Central memory CD8-positive, alpha-beta T cell (primary cell): ENCODE measurements around the gene RAB7B.

Experiments used
- ATAC-seq: fragments of 150-1000 bp; cut with Tn5 transposase; replicated peaks from 2 replicates; pipeline ENCODE4 v1.10.0; 2022; ENCODE audit warnings: mild to moderate bottlenecking, moderate FRiP score, moderate number of reproducible peaks; ENCODE audit not compliant: poor library complexity, severe bottlenecking; ENCODE audit errors: extremely low read depth
- DNase-seq, 2 donors: peaks; one replicate each; pipeline ENCODE4 v3.0.0; 2021; ENCODE audit warnings: low spot score in 2 of 2
- H3K27ac Mint-ChIP-seq: one replicate; pipeline ENCODE4 v1.8.0; 2022; ENCODE audit warnings: low read depth, mild to moderate bottlenecking, moderate library complexity, mixed read lengths
- H3K27me3 Mint-ChIP-seq: one replicate; pipeline ENCODE4 v1.8.0; 2022; ENCODE audit warnings: mixed read lengths
- H3K36me3 Mint-ChIP-seq: one replicate; pipeline ENCODE4 v1.8.0; 2022; ENCODE audit warnings: mild to moderate bottlenecking, moderate library complexity, mixed read lengths; ENCODE audit not compliant: insufficient read depth
- H3K4me1 Mint-ChIP-seq: one replicate; pipeline ENCODE4 v1.8.0; 2022; ENCODE audit warnings: mixed read lengths
- H3K4me3 Mint-ChIP-seq: one replicate; pipeline ENCODE4 v1.8.0; 2022; ENCODE audit warnings: mild to moderate bottlenecking, moderate library complexity, mixed read lengths
- H3K9me3 Mint-ChIP-seq: one replicate; pipeline ENCODE4 v1.8.0; 2022; ENCODE audit warnings: mixed read lengths

RAB7B gene

GRCh38 chr1:205973377-205974232 lies 29.6 kb downstream of the RAB7B start:
- Mint-ChIP-seq H3K36me3 (peaks cover 3% of the 10 kb centered on the region), H3K27me3 (no peaks in the 10 kb centered on the region), H3K4me3 (no peak overlapping the region), H3K9me3 (no peaks in the 10 kb centered on the region), H3K4me1 (no peaks in the 10 kb centered on the region), H3K27ac (no peak overlapping the region)
- ATAC-seq (no peak), DNase-seq (no peak)

GRCh38 chr1:205972491-205973168 lies 30.6 kb downstream of the RAB7B start:
- Mint-ChIP-seq H3K9me3 (no peaks in the 10 kb centered on the region), H3K4me1 (no peaks in the 10 kb centered on the region), H3K27ac (no peak overlapping the region), H3K36me3 (peaks cover 3% of the 10 kb centered on the region), H3K4me3 (no peak overlapping the region), H3K27me3 (no peaks in the 10 kb centered on the region)
- DNase-seq (no peak), ATAC-seq (no peak)

GRCh38 chr1:205972081-205972480 lies 31.1 kb downstream of the RAB7B start:
- H3K27ac Mint-ChIP-seq: no peak overlapping the region
- no peak for ATAC-seq
- peaks cover 3% of the 10 kb centered on the region for H3K36me3 Mint-ChIP-seq
- no peaks in the 10 kb centered on the region for H3K9me3 Mint-ChIP-seq
- no peaks in the 10 kb centered on the region for H3K27me3 Mint-ChIP-seq
- H3K4me3 Mint-ChIP-seq: no peak overlapping the region
- DNase-seq: no peak
- no peaks in the 10 kb centered on the region for H3K4me1 Mint-ChIP-seq

DNA sequence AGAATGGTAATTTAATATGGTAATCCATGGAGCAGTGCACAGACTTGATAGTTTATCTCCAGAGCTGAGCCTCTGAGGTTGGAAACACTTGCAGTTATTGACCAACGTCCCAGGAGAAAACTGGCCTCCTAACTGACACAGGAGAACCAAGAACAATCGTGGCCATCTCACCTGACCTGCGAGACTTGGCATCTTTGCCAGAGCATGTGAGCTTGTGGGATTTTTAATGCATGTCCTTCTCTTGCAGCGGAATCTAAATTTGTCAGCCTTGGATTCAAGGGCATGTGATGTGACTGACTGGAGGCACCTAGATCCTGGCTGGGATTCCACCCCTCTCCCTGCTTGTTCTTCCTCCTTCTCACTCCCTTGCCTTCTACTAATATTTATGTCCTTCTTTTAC lies 32.1 kb downstream of the RAB7B start:
- no peaks in the 10 kb centered on the region for H3K4me1 Mint-ChIP-seq
- H3K27ac Mint-ChIP-seq: no peak overlapping the region
- no peaks in the 10 kb centered on the region for H3K9me3 Mint-ChIP-seq
- H3K36me3 Mint-ChIP-seq: peaks cover 1% of the 10 kb centered on the region
- no peak for DNase-seq
- H3K27me3 Mint-ChIP-seq: no peaks in the 10 kb centered on the region
- H3K4me3 Mint-ChIP-seq: no peak overlapping the region
- ATAC-seq: no peak

DNA sequence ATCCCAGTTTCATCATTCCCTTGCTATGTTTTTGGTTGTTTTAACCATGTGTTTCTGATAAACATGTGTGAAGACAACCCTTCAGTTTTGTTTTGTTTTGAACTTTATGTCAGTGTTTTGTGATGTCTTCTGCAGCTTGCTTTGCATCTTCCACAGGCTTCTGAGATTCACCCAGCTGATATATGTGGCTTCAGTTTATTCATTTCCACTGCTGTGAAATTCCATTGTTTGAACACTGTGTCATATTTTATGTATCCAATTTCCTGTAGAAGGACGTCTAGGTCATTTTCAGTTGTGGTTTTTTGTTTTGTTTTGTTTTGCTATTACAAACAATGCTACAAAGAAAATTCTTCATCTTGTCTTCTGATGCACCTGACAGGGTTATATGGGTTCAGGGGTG lies 32.7 kb downstream of the RAB7B start:
- ATAC-seq (no peak), DNase-seq (no peak)
- no peak overlapping the region for H3K4me3 Mint-ChIP-seq
- H3K27ac Mint-ChIP-seq: no peak overlapping the region
- H3K9me3 Mint-ChIP-seq: no peaks in the 10 kb centered on the region
- peaks cover 1% of the 10 kb centered on the region for H3K36me3 Mint-ChIP-seq
- no peaks in the 10 kb centered on the region for H3K27me3 Mint-ChIP-seq
- H3K4me1 Mint-ChIP-seq: no peaks in the 10 kb centered on the region

DNA sequence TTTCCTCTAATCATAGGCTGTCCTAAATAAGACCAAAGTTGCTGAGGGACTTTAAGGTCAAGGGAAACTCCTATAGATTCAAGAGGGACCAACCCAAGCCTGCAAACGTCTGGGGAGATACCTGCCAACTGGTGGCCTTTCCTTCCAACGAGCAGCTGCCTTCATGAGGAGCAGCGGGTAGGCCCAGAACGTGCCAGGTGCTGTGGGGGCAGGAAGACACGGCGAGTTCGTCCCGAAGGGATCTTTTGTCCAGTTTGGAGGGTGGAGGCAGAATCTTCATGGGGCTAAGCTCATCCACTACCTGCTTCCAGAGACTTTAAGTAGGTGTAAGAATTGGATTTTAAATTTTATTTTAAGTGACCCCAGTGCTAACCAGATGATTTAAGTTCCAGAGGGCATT lies 34.0 kb downstream of the RAB7B start:
- no peak for ATAC-seq
- Mint-ChIP-seq H3K9me3 (no peaks in the 10 kb centered on the region), H3K36me3 (peaks cover 1% of the 10 kb centered on the region), H3K4me3 (no peak overlapping the region), H3K4me1 (no peaks in the 10 kb centered on the region), H3K27me3 (no peaks in the 10 kb centered on the region), H3K27ac (no peak overlapping the region)
- DNase-seq: no peak

GRCh38 chr1:205967554-205968335 lies 35.5 kb downstream of the RAB7B start:
- Mint-ChIP-seq H3K9me3 (no peaks in the 10 kb centered on the region), H3K27ac (no peak overlapping the region), H3K27me3 (peaks cover 14% of the 10 kb centered on the region), H3K4me3 (no peak overlapping the region), H3K4me1 (no peaks in the 10 kb centered on the region), H3K36me3 (no peaks in the 10 kb centered on the region)
- DNase-seq: no peak
- ATAC-seq: no peak

- H3K4me1 Mint-ChIP-seq: no peaks in the 10 kb centered on the region
- DNase-seq (no peak), ATAC-seq (no peak)
- no peaks in the 10 kb centered on the region for H3K9me3 Mint-ChIP-seq
- H3K27ac Mint-ChIP-seq: no peak overlapping the region
- no peaks in the 10 kb centered on the region for H3K36me3 Mint-ChIP-seq
- H3K27me3 Mint-ChIP-seq: peaks cover 35% of the 10 kb centered on the region
- H3K4me3 Mint-ChIP-seq: no peak overlapping the region
These were observed 37.9 kb downstream of the RAB7B start for GRCh38 chr1:205965036-205965884.

DNA sequence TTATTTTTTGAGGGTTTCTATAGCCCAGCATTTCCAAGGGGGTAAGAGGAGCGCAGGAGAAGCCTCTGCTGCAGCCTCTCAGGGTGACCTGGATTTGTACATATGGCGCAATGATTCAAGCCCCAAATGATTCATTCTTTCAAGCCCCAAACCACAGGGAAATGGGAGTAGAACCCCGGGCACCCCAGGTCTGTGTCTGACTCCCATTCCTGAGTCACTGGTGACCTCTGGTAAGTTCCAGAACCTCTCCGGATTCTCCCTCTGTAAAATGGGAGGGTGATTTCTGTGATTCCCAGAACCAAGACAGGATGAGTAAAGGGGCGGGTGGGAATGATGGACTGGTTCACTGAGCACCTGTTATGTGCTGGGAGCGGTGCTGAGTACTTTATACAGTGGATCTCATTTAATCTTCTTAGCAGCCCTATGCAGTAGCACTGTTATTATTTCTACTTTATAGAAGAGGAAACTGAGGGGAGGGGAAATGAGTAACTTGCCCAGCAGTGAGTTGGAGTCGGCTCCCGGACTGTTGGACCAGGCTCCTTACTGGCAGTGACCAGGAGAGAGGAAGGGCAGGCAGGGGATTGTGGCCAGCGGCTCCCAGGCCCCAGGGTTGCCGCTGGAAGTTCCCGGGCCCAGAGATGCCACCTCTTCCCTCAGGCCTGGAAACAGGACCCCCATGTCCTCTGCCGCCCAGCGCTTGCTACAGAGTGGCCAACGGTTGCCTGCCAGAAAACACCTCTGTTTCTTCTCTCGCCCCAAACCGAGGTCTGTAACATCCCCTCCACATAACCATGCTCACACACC lies 39.6 kb downstream of the RAB7B start:
- Mint-ChIP-seq H3K27ac (no peak overlapping the region), H3K9me3 (no peaks in the 10 kb centered on the region), H3K4me1 (peaks cover 5% of the 10 kb centered on the region), H3K27me3 (peaks cover 52% of the 10 kb centered on the region), H3K36me3 (no peaks in the 10 kb centered on the region), H3K4me3 (no peak overlapping the region)
- DNase-seq (no peak), ATAC-seq (no peak)

- no peak overlapping the region for H3K27ac Mint-ChIP-seq
- H3K4me1 Mint-ChIP-seq: peaks cover 5% of the 10 kb centered on the region
- peaks cover 53% of the 10 kb centered on the region for H3K27me3 Mint-ChIP-seq
- H3K9me3 Mint-ChIP-seq: no peaks in the 10 kb centered on the region
- DNase-seq (no peak), ATAC-seq (no peak)
- no peak overlapping the region for H3K4me3 Mint-ChIP-seq
- H3K36me3 Mint-ChIP-seq: no peaks in the 10 kb centered on the region
These were observed 40.4 kb downstream of the RAB7B start for GRCh38 chr1:205962821-205963221.

GRCh38 chr1:205961991-205962820 lies 41.0 kb downstream of the RAB7B start:
- H3K36me3 Mint-ChIP-seq: no peaks in the 10 kb centered on the region
- DNase-seq (no peak), ATAC-seq (no peak)
- peaks cover 5% of the 10 kb centered on the region for H3K4me1 Mint-ChIP-seq
- H3K27me3 Mint-ChIP-seq: peaks cover 53% of the 10 kb centered on the region
- no peak overlapping the region for H3K4me3 Mint-ChIP-seq
- H3K27ac Mint-ChIP-seq: no peak overlapping the region
- H3K9me3 Mint-ChIP-seq: no peaks in the 10 kb centered on the region
